ENCODE measurements around the gene MTHFD2L. TPM values are rescaled to one million over a fixed set of nuclear protein-coding genes. Genes with fewer than 3 reads are reported as not detected.

Gene MTHFD2L
- polyA plus RNA-seq, 1 donor from 2014 or later: 43.5 TPM

DNA sequence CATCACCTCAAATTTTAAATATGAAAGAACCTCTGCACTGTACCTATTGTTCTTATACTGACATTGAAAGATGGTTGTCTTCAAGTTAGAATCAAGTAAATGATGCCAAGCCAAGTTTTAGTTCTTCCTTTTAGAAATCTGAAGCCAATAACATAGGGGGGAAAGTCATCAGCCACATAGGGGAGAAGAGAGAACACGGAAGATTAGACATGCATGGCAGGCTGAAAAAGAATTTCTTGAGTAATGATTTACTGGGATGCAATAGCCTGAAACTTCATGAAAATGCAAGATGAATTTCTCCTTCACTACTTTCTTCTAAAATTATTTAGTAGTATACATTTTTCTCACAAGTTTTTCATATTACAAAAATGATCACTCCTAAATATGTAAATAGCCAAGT is 136.8 kb downstream of the MTHFD2L start:
- no peaks in the 10 kb centered on the region for H3K27me3 ChIP-seq (ENCODE audit: insufficient read depth, low read depth, low read length)
- no peak overlapping the region for H3K4me3 ChIP-seq (ENCODE audit: low read length)
- no peaks in the 10 kb centered on the region for H3K36me3 ChIP-seq (ENCODE audit: insufficient read depth, low read length)
- H2AFZ ChIP-seq (ENCODE audit: low read depth, low read length): no peak overlapping the region
- no peak overlapping the region for H3K4me2 ChIP-seq (ENCODE audit: low read length)
- no peaks in the 10 kb centered on the region for H3K9me2 ChIP-seq (ENCODE audit: insufficient read depth, low read length)
- H3K9ac ChIP-seq (ENCODE audit: low read length): no peak overlapping the region
- no peak overlapping the region for H3K27ac ChIP-seq (ENCODE audit: low read length)
- TF ChIP-seq RAD21 (conservative IDR thresholded peaks at IDR 0.05) (no peak), SMC3 (conservative IDR thresholded peaks at IDR 0.05; ENCODE audit: poor library complexity) (no peak), POLR2AphosphoS5 (IDR thresholded peaks at IDR 0.05) (no peak), TAF1 (IDR thresholded peaks at IDR 0.05; ENCODE audit: low read depth) (no peak), EP300 (conservative IDR thresholded peaks at IDR 0.05; ENCODE audit: poor library complexity, severe bottlenecking) (no peak), EZH2 (IDR thresholded peaks at IDR 0.05; ENCODE audit: borderline replicate concordance, insufficient read depth, low read length, poor library complexity, severe bottlenecking) (no peak), MXI1 (conservative IDR thresholded peaks at IDR 0.05; ENCODE audit: poor library complexity, severe bottlenecking) (no peak), CTCF (IDR thresholded peaks at IDR 0.05; ENCODE audit: poor library complexity, severe bottlenecking) (no peak)
- TF ChIP-seq, protein P1, sequence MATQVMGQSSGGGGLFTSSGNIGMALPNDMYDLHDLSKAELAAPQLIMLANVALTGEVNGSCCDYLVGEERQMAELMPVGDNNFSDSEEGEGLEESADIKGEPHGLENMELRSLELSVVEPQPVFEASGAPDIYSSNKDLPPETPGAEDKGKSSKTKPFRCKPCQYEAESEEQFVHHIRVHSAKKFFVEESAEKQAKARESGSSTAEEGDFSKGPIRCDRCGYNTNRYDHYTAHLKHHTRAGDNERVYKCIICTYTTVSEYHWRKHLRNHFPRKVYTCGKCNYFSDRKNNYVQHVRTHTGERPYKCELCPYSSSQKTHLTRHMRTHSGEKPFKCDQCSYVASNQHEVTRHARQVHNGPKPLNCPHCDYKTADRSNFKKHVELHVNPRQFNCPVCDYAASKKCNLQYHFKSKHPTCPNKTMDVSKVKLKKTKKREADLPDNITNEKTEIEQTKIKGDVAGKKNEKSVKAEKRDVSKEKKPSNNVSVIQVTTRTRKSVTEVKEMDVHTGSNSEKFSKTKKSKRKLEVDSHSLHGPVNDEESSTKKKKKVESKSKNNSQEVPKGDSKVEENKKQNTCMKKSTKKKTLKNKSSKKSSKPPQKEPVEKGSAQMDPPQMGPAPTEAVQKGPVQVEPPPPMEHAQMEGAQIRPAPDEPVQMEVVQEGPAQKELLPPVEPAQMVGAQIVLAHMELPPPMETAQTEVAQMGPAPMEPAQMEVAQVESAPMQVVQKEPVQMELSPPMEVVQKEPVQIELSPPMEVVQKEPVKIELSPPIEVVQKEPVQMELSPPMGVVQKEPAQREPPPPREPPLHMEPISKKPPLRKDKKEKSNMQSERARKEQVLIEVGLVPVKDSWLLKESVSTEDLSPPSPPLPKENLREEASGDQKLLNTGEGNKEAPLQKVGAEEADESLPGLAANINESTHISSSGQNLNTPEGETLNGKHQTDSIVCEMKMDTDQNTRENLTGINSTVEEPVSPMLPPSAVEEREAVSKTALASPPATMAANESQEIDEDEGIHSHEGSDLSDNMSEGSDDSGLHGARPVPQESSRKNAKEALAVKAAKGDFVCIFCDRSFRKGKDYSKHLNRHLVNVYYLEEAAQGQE (IDR thresholded peaks at IDR 0.05; ENCODE audit: borderline replicate concordance): no peak
- H4K20me1 ChIP-seq (ENCODE audit: insufficient read depth): no peaks in the 10 kb centered on the region
- H3K9me3 ChIP-seq (ENCODE audit: low read length): no peaks in the 10 kb centered on the region
- no peaks in the 10 kb centered on the region for H3F3A ChIP-seq (ENCODE audit: insufficient read depth, low read length, poor library complexity, severe bottlenecking)
- H3K79me2 ChIP-seq (replicated peaks; ENCODE audit: insufficient read depth, low read length): no peaks in the 10 kb centered on the region

GRCh38 chr4:74297539-74297938 is 139.6 kb downstream of the MTHFD2L start:
- peak overlapping the region; percentile 19 for H3K27ac ChIP-seq (ENCODE audit: low read length)
- peak overlapping the region; percentile 22 for H2AFZ ChIP-seq (ENCODE audit: low read depth, low read length)
- H3K36me3 ChIP-seq (ENCODE audit: insufficient read depth, low read length): no peaks in the 10 kb centered on the region
- no peaks in the 10 kb centered on the region for H3K79me2 ChIP-seq (replicated peaks; ENCODE audit: insufficient read depth, low read length)
- H3F3A ChIP-seq (ENCODE audit: insufficient read depth, low read length, poor library complexity, severe bottlenecking): no peaks in the 10 kb centered on the region
- no peaks in the 10 kb centered on the region for H3K9me2 ChIP-seq (ENCODE audit: insufficient read depth, low read length)
- H3K4me2 ChIP-seq (ENCODE audit: low read length): no peak overlapping the region
- H3K9ac ChIP-seq (ENCODE audit: low read length): no peak overlapping the region
- H4K20me1 ChIP-seq (ENCODE audit: insufficient read depth): no peaks in the 10 kb centered on the region
- no peaks in the 10 kb centered on the region for H3K27me3 ChIP-seq (ENCODE audit: insufficient read depth, low read depth, low read length)
- no peak overlapping the region for H3K4me3 ChIP-seq (ENCODE audit: low read length)
- TF ChIP-seq EP300 (conservative IDR thresholded peaks at IDR 0.05; ENCODE audit: poor library complexity, severe bottlenecking) (no peak), CTCF (IDR thresholded peaks at IDR 0.05; ENCODE audit: poor library complexity, severe bottlenecking) (no peak)
- TF ChIP-seq, protein P1 (IDR thresholded peaks at IDR 0.05; ENCODE audit: borderline replicate concordance): no peak
- no peaks in the 10 kb centered on the region for H3K9me3 ChIP-seq (ENCODE audit: low read length)

All from neural cell (in vitro differentiated cells).